ENCODE measurements around the gene KCNJ15.

- TF ChIP-seq CTCF (conservative IDR thresholded peaks at IDR 0.05; ENCODE audit: low read depth, low read length) (no peak), POLR2A (IDR thresholded peaks at IDR 0.05; ENCODE audit: low read depth, low read length) (no peak), RCOR1 (IDR thresholded peaks at IDR 0.05; ENCODE audit: insufficient replicate concordance, low read length) (no peak), RFX5 (IDR thresholded peaks at IDR 0.05; ENCODE audit: low read depth, low read length) (no peak), RAD21 (IDR thresholded peaks at IDR 0.05; ENCODE audit: low read length) (no peak), MAFK (IDR thresholded peaks at IDR 0.05; ENCODE audit: low read depth, low read length) (no peak)
These were observed 28.3 kb upstream of the KCNJ15 start for GRCh38 chr21:38228537-38228936.

Data from IMR-90 (cell line).